HG03039 (cell line): ENCODE results near the gene EHHADH.

Experiments used
- ATAC-seq: cut with Tn5 transposase; IDR thresholded peaks from one replicate; pipeline ENCODE4 v1.9.1; 2021; ENCODE audit warnings: mild to moderate bottlenecking, moderate library complexity; ENCODE audit not compliant: unreplicated experiment

EHHADH gene

GRCh38 chr3:185151101-185151963, 102.5 kb downstream of the EHHADH start:
- ATAC-seq, result no peak

- ATAC-seq, result no peak
Measured at GRCh38 chr3:185150561-185150960, 103.3 kb downstream of the EHHADH start.

- no peak for ATAC-seq
Measured at GRCh38 chr3:185149591-185149990, 104.3 kb downstream of the EHHADH start.

GRCh38 chr3:185145511-185145910, 108.3 kb downstream of the EHHADH start:
- no peak for ATAC-seq

- no peak for ATAC-seq
Measured at GRCh38 chr3:185144784-185145183, 109.1 kb downstream of the EHHADH start.
